Mesenchymal stem cell (in vitro differentiated cells and primary cell): ENCODE results near the gene TRPT1.
A peak's percentile ranks its signal among the peaks of the same experiment; 100 is the strongest.

Experiments used
- DNase-seq: peaks from one replicate; pipeline ENCODE4 v3.0.0-alpha.2; 2013
- H2AFZ ChIP-seq: one replicate; pipeline ENCODE4 v1.6.1; 2013; ENCODE audit warnings: low read depth, mild to moderate bottlenecking, control low read depth, inconsistent platforms, low read length, moderate library complexity
- H2AK5ac ChIP-seq: 2 replicates; pipeline ENCODE4 v1.6.1; 2013; ENCODE audit warnings: low read length, moderate library complexity, mild to moderate bottlenecking, inconsistent platforms; ENCODE audit not compliant: severe bottlenecking
- H2BK120ac ChIP-seq: one replicate; pipeline ENCODE4 v1.6.1; 2013; ENCODE audit warnings: low read depth, mild to moderate bottlenecking, inconsistent platforms, low read length, moderate library complexity
- H2BK12ac ChIP-seq, 2 experiments: one replicate each; pipeline ENCODE4 v1.6.1; 2013; ENCODE audit warnings: inconsistent platforms in 2 of 2, low read length in 2 of 2, mild to moderate bottlenecking in 2 of 2, moderate library complexity in 2 of 2, control low read depth in 1 of 2
- H2BK15ac ChIP-seq: one replicate; pipeline ENCODE4 v1.6.1; 2013; ENCODE audit warnings: mild to moderate bottlenecking, low read depth, inconsistent platforms; ENCODE audit not compliant: poor library complexity, severe bottlenecking
- H2BK5ac ChIP-seq: 2 replicates; pipeline ENCODE4 v1.6.1; 2013; ENCODE audit warnings: low read depth, mild to moderate bottlenecking, low read length, control low read depth, inconsistent platforms; ENCODE audit not compliant: poor library complexity, severe bottlenecking
- H3K14ac ChIP-seq, 2 experiments: one replicate each; pipeline ENCODE4 v1.6.1; 2013; ENCODE audit warnings: inconsistent platforms in 2 of 2, low read length in 2 of 2, control low read depth in 1 of 2, mild to moderate bottlenecking in 1 of 2, moderate library complexity in 1 of 2
- H3K18ac ChIP-seq, 2 experiments: one replicate each; pipeline ENCODE4 v1.6.1; 2013; ENCODE audit warnings: inconsistent platforms in 2 of 2, low read length in 2 of 2, control low read depth in 1 of 2, low read depth in 1 of 2, mild to moderate bottlenecking in 1 of 2
- H3K23ac ChIP-seq, 2 experiments: one replicate each; pipeline ENCODE4 v1.6.1; 2013; ENCODE audit warnings: inconsistent platforms in 2 of 2, low read length in 2 of 2, mild to moderate bottlenecking in 2 of 2, moderate library complexity in 2 of 2, control low read depth in 1 of 2
- H3K27ac ChIP-seq: 2 replicates; pipeline ENCODE4 v1.5.1; 2013; ENCODE audit warnings: mild to moderate bottlenecking, moderate library complexity, low read length, control low read depth, inconsistent platforms; ENCODE audit not compliant: poor library complexity, severe bottlenecking
- H3K27me3 ChIP-seq, 2 experiments: 2 replicates each; pipeline versions ENCODE4 v1.6.1 to v1.7.0; 2013; ENCODE audit warnings: low read length in 2 of 2, mild to moderate bottlenecking in 2 of 2, moderate library complexity in 2 of 2, control low read depth in 1 of 2, inconsistent platforms in 1 of 2; ENCODE audit not compliant: control insufficient read depth in 1 of 2, insufficient read depth in 1 of 2
- H3K36me3 ChIP-seq, 2 experiments: 2 replicates each; pipeline versions ENCODE4 v1.6.1 to v1.7.0; 2013; ENCODE audit warnings: low read length in 2 of 2, control low read depth in 1 of 2, inconsistent platforms in 1 of 2, low read depth in 1 of 2, mild to moderate bottlenecking in 1 of 2; ENCODE audit not compliant: insufficient read depth in 2 of 2, control insufficient read depth in 1 of 2
- H3K4ac ChIP-seq, 2 experiments: one replicate each; pipeline ENCODE4 v1.6.1; 2013; ENCODE audit warnings: inconsistent platforms in 2 of 2, low read length in 2 of 2, mild to moderate bottlenecking in 2 of 2, moderate library complexity in 2 of 2, control low read depth in 1 of 2, low read depth in 1 of 2
- H3K4me1 ChIP-seq: 2 replicates; pipeline ENCODE4 v1.6.1; 2013; ENCODE audit warnings: low read depth, low read length, control low read depth; ENCODE audit not compliant: control insufficient read depth, insufficient read depth
- H3K4me2 ChIP-seq: 2 replicates; pipeline ENCODE4 v1.6.1; 2013; ENCODE audit warnings: low read length, mild to moderate bottlenecking, inconsistent platforms; ENCODE audit not compliant: poor library complexity, severe bottlenecking
- H3K4me3 ChIP-seq, 2 experiments: 2 replicates each; pipeline versions ENCODE4 v1.5.1 to v1.7.0; 2013; ENCODE audit warnings: low read length in 2 of 2, mild to moderate bottlenecking in 2 of 2, control low read depth in 1 of 2, low read depth in 1 of 2; ENCODE audit not compliant: insufficient read depth in 1 of 2
- H3K79me1 ChIP-seq: replicated peaks from 2 replicates; pipeline ENCODE4 v1.6.1; 2013; ENCODE audit warnings: mild to moderate bottlenecking, control low read depth, low read length, inconsistent platforms; ENCODE audit not compliant: poor library complexity, severe bottlenecking
- H3K9ac ChIP-seq: 2 replicates; pipeline ENCODE4 v1.7.0; 2013; ENCODE audit warnings: mild to moderate bottlenecking, low read length, moderate library complexity
- H3K9me3 ChIP-seq: 2 replicates; pipeline ENCODE4 v1.7.0; 2013; ENCODE audit warnings: mild to moderate bottlenecking, low read length; ENCODE audit not compliant: control insufficient read depth
- H4K8ac ChIP-seq: one replicate; pipeline ENCODE4 v1.6.1; 2013; ENCODE audit warnings: inconsistent platforms, mild to moderate bottlenecking, low read length, moderate library complexity
- H4K91ac ChIP-seq: one replicate; pipeline ENCODE4 v1.6.1; 2013; ENCODE audit warnings: mild to moderate bottlenecking, low read length, inconsistent platforms
- WGBS: methylation state at CpG from one replicate; pipeline ENCODE4 v1.1.7; 2013; ENCODE audit warnings: mixed read lengths; 5-methylcytosine and 5-hydroxymethylcytosine counted together

Gene TRPT1

GRCh38 chr11:64233913-64234586, 8.1 kb upstream of the TRPT1 start, which contains the start of gene VEGFB:
TSS of gene VEGFB (plus strand) at chr11:64234584. CDS start at chr11:64234834, 250 bp downstream.
- Histone ChIP-seq H3K4me3 (peak within 1 kb of the TSS; percentile 87 to 91), H3K18ac (peak within 1 kb of the TSS; percentile 54 to 98), H3K4me1 (peaks cover 42% of the 10 kb centered on the region), H3K79me1 (peaks cover 41% of the 10 kb centered on the region), H4K91ac (peak within 1 kb of the TSS; percentile 81), H3K23ac (peak within 1 kb of the TSS in 1 of 2 experiments; percentile 90), H3K14ac (peak within 1 kb of the TSS in 1 of 2 experiments; percentile 89), H2AFZ (peak within 1 kb of the TSS; percentile 64), H3K27me3 (no peaks in the 10 kb centered on the region), H2BK120ac (peak within 1 kb of the TSS; percentile 78), H2AK5ac (no peak within 1 kb of the TSS), H3K36me3 (peaks cover 27 to 43% of the 10 kb centered on the region in 2 experiments), H3K4ac (peak within 1 kb of the TSS; percentile 0 to 93), H3K27ac (no peak within 1 kb of the TSS), H4K8ac (peak within 1 kb of the TSS; percentile 81), H2BK15ac (peak within 1 kb of the TSS; percentile 74), H3K4me2 (peak within 1 kb of the TSS; percentile 92), H2BK12ac (peak within 1 kb of the TSS in 1 of 2 experiments; percentile 85), H3K9ac (peak within 1 kb of the TSS; percentile 85), H3K9me3 (no peaks in the 10 kb centered on the region), H2BK5ac (peak within 1 kb of the TSS; percentile 12)
- WGBS, result 2% methylated on average over 27 of the region's 62 CpGs
- peak; percentile 58 for DNase-seq

GRCh38 chr11:64232967-64233315, 7.0 kb upstream of the TRPT1 start:
- no peak overlapping the region for H3K4me3 ChIP-seq
- no peak overlapping the region for H3K9ac ChIP-seq
- H4K8ac ChIP-seq, result no peak overlapping the region
- 94% methylated on average over 7 of the region's 8 CpGs for WGBS
- H3K4ac ChIP-seq, result no peak overlapping the region
- H2AFZ ChIP-seq, result no peak overlapping the region
- no peak overlapping the region for H2BK12ac ChIP-seq
- H3K23ac ChIP-seq, result no peak overlapping the region
- H3K27me3 ChIP-seq, result no peaks in the 10 kb centered on the region
- DNase-seq, result no peak
- no peak overlapping the region for H2BK120ac ChIP-seq
- H2BK15ac ChIP-seq, result no peak overlapping the region
- peaks cover 16 to 32% of the 10 kb centered on the region in 2 experiments for H3K36me3 ChIP-seq
- peaks cover 41% of the 10 kb centered on the region for H3K79me1 ChIP-seq
- H4K91ac ChIP-seq, result no peak overlapping the region
- no peak overlapping the region for H2BK5ac ChIP-seq
- H3K27ac ChIP-seq, result no peak overlapping the region
- H3K14ac ChIP-seq, result no peak overlapping the region
- H3K4me1 ChIP-seq, result peaks cover 43% of the 10 kb centered on the region
- H3K4me2 ChIP-seq, result no peak overlapping the region
- H3K18ac ChIP-seq, result no peak overlapping the region
- no peak overlapping the region for H2AK5ac ChIP-seq
- H3K9me3 ChIP-seq, result no peaks in the 10 kb centered on the region

- Histone ChIP-seq H2BK15ac (peak overlapping the region; percentile 19), H4K8ac (no peak overlapping the region), H2BK12ac (peak overlapping the region in 1 of 2 experiments; percentile 21), H3K4ac (no peak overlapping the region), H3K4me1 (peaks cover 45% of the 10 kb centered on the region), H2BK120ac (no peak overlapping the region), H3K27ac (no peak overlapping the region), H3K27me3 (no peaks in the 10 kb centered on the region), H3K36me3 (peaks cover 10 to 27% of the 10 kb centered on the region in 2 experiments), H3K18ac (no peak overlapping the region), H2BK5ac (no peak overlapping the region), H3K14ac (no peak overlapping the region), H3K9me3 (no peaks in the 10 kb centered on the region), H3K79me1 (peaks cover 36% of the 10 kb centered on the region), H3K4me2 (no peak overlapping the region), H4K91ac (no peak overlapping the region), H3K23ac (peak overlapping the region in 1 of 2 experiments; percentile 46), H2AK5ac (peak overlapping the region; percentile 2), H2AFZ (no peak overlapping the region), H3K4me3 (no peak overlapping the region), H3K9ac (no peak overlapping the region)
- 92% methylated on average over 15 of the region's 15 CpGs for WGBS
- no peak for DNase-seq
Measured at GRCh38 chr11:64232182-64232966, 6.4 kb upstream of the TRPT1 start.

GRCh38 chr11:64231546-64231945, 5.6 kb upstream of the TRPT1 start:
- Histone ChIP-seq H3K36me3 (peaks cover 8 to 23% of the 10 kb centered on the region in 2 experiments), H3K14ac (no peak overlapping the region), H2BK120ac (no peak overlapping the region), H3K27me3 (no peaks in the 10 kb centered on the region), H3K23ac (no peak overlapping the region), H2BK15ac (no peak overlapping the region), H3K9ac (no peak overlapping the region), H3K27ac (no peak overlapping the region), H3K4me3 (no peak overlapping the region), H4K8ac (no peak overlapping the region), H3K18ac (no peak overlapping the region), H2AK5ac (no peak overlapping the region), H3K9me3 (no peaks in the 10 kb centered on the region), H3K79me1 (peaks cover 33% of the 10 kb centered on the region), H2BK12ac (no peak overlapping the region), H3K4me2 (no peak overlapping the region), H3K4ac (no peak overlapping the region), H2AFZ (no peak overlapping the region), H3K4me1 (peaks cover 54% of the 10 kb centered on the region), H4K91ac (no peak overlapping the region), H2BK5ac (no peak overlapping the region)
- 95% methylated on average over 7 of the region's 7 CpGs for WGBS
- DNase-seq, result no peak
